Heart right ventricle (tissue), 16 donors: ENCODE results near the gene GRPEL2. TPM values are rescaled to one million over a fixed set of nuclear protein-coding genes. Genes with fewer than 3 reads are reported as not detected.

Experiments
- ATAC-seq, 8 donors: fragments of 200-7000 bp; cut with Tn5 transposase; one replicate each; pipeline ENCODE4 v1.9.1; 2020; ENCODE audit warnings: mild to moderate bottlenecking in 8 of 8, moderate library complexity in 8 of 8, moderate number of reproducible peaks in 1 of 8
- DNase-seq, 2 donors: peaks; one replicate each; pipeline ENCODE4 v3.0.0-alpha.2; 2020
- H3K27ac ChIP-seq, 10 donors: fragments of 200-600 bp; sonication (generic) in 2 of 10; one replicate each; pipeline versions ENCODE4 v1.5.0 to v1.8.0; 2020 to 2022; ENCODE audit warnings: mild to moderate bottlenecking in 3 of 10
- H3K27me3 ChIP-seq, 7 donors: fragments of 200-600 bp; one replicate each; pipeline ENCODE4 v1.8.0; 2021 to 2022; ENCODE audit warnings: mild to moderate bottlenecking in 2 of 7
- H3K36me3 ChIP-seq, 9 donors: fragments of 200-600 bp; sonication (generic) in 1 of 9; one replicate each; pipeline versions ENCODE4 v1.5.0 to v1.8.0; 2020 to 2022; ENCODE audit warnings: mild to moderate bottlenecking in 2 of 9
- H3K4me1 ChIP-seq, 9 donors: fragments of 200-600 bp; sonication (generic) in 1 of 9; one replicate each; pipeline versions ENCODE4 v1.5.0 to v1.8.0; 2020 to 2022; ENCODE audit warnings: mild to moderate bottlenecking in 4 of 9
- H3K4me3 ChIP-seq, 10 donors: fragments of 200-600 bp; sonication (generic) in 2 of 10; one replicate each; pipeline versions ENCODE4 v1.5.0 to v1.8.0; 2020 to 2022; ENCODE audit warnings: mild to moderate bottlenecking in 7 of 10, moderate library complexity in 2 of 10
- H3K9me3 ChIP-seq, 11 donors: fragments of 200-600 bp in 10 of 11; sonication (generic) in 2 of 11; one replicate each; pipeline versions ENCODE4 v1.5.0 to v1.8.0; 2013 to 2022; ENCODE audit warnings: mild to moderate bottlenecking in 2 of 11, control low read depth in 1 of 11, moderate library complexity in 1 of 11
- CTCF ChIP-seq, 9 donors: fragments of 200-600 bp; sonication (generic) in 2 of 9; IDR thresholded peaks; one replicate each; pipeline versions ENCODE4 v1.5.0 to v1.8.0; 2021 to 2022; ENCODE audit warnings: antibody characterized with exemption in 9 of 9, mild to moderate bottlenecking in 5 of 9, moderate library complexity in 1 of 9
- WGBS, 2 donors: extraction: QIAGEN DNeasy Blood & Tissue Kit; methylation state at CpG; one replicate each; pipeline ENCODE4 v1.1.7; 2013; ENCODE audit warnings: inconsistent platforms in 1 of 2; 5-methylcytosine and 5-hydroxymethylcytosine counted together
- intact Hi-C, 10 donors: fragments of 100-400 bp; cut with DNase I; formaldehyde crosslinking; loops; one replicate each; pipeline versions ENCODE4 v1.11.1 to v1.14.2; 2022
- polyA plus RNA-seq, 2 donors: library from polyadenylated mRNA; stranded (reverse); fragments of 200-250 nt; gene quantifications; one replicate each; pipeline ENCODE4 v1.2.3, GENCODE V29; 2013
- total RNA-seq, 10 donors: library from RNA; stranded (reverse); fragmentation: NEBNext Ultra II Directional in 3 of 10; extraction: Animal tissue kit (Norgen Biotek cat#: 25700) in 3 of 10; gene quantifications; one replicate each; pipeline versions ENCODE4 v1.2.1 to v1.2.4, GENCODE V29; 2021 to 2023
- donor health status: Arrhythmogenic right ventricular cardiomyopathy.
- donor health status: ischemic (EF 13 %, LVEDD 7.1; RV severe dilation, severe dysfunction).
- donor health status: healthy with polysubstance abuse.
- donor health status: DM: no; HTN: yes; CAD: no.
- donor health status: DM: no; HTN: no; CAD: no.
- donor health status: ischemic (EF 25% LVEDD 6.9; RV normal size, moderate dysfunction).
- donor health status: ischemic (EF 25% LVEDD 5.7; RV mildly dilated, moderate dysfunction).
- donor health status: healthy.
- donor health status: DM: yes; HTN: yes; CAD: no.
- donor health status: Ischemic cardiomyopathy.
- donor health status: ischemic (EF 35%, LVEDD 5.7; RV mildly dilated, moderate dysfunction).
- donor health status: nonischemic (EF 11% LVEDD 7.7; RV severe dilation, severe dysfunction).
- donor health status: DM: yes; HTN: yes; CAD: no.
- donor health status: PGD.
- donor health status: ischemic (EF 29% LVEDD 5.4; RV normal size, mild dysfunction).
- donor health status: nonischemic (EF 23%, LVEDD 6.1; RV moderate dilation, normal function).

The GRPEL2 gene
- total and polyA plus RNA-seq, 12 donors, result 4.8 to 13.4 (median 9.9) TPM

- no peaks in the 10 kb centered on the region for H3K27me3 ChIP-seq
- no peak for DNase-seq
- peaks cover 0 to 54% (median 20%) of the 10 kb centered on the region in 9 donors for H3K36me3 ChIP-seq
- 87 to 94% methylated on average over 1 of the region's 1 CpG for WGBS, 2 donors
- intact Hi-C loops, result loop anchor here in 2 of 10 donors (5.0 kb wide), 2 partner anchors 33 to 38 kb away; no protein-coding TSS in a partner anchor
- peaks cover 3 to 27% (median 22%) of the 10 kb centered on the region in 9 donors for H3K4me1 ChIP-seq
- no peak for TF ChIP-seq CTCF (IDR thresholded peaks at IDR 0.05)
- no peak overlapping the region for H3K4me3 ChIP-seq
- H3K27ac ChIP-seq, result no peak overlapping the region
- no peaks in the 10 kb centered on the region for H3K9me3 ChIP-seq
- no peak for ATAC-seq
Measured at GRCh38 chr5:149355688-149356087, 10.4 kb downstream of the GRPEL2 start.

- DNase-seq (no peak), ATAC-seq (no peak)
- Histone ChIP-seq H3K27me3 (no peaks in the 10 kb centered on the region), H3K4me3 (no peak overlapping the region), H3K4me1 (peaks cover 3 to 27% (median 22%) of the 10 kb centered on the region in 9 donors), H3K36me3 (peaks cover 0 to 47% (median 14%) of the 10 kb centered on the region in 9 donors), H3K27ac (no peak overlapping the region), H3K9me3 (no peaks in the 10 kb centered on the region)
- 93 to 96% methylated on average over 8 of the region's 8 CpGs for WGBS, 2 donors
- no peak for TF ChIP-seq CTCF (IDR thresholded peaks at IDR 0.05)
- intact Hi-C loops, result loop anchor here in 2 of 10 donors (5.0 kb wide), 2 partner anchors 34 to 39 kb away; no protein-coding TSS in a partner anchor
Measured at GRCh38 chr5:149356391-149356790, 11.1 kb downstream of the GRPEL2 start.

GRCh38 chr5:149357370-149358293 lies 12.3 kb downstream of the GRPEL2 start, which contains the start of gene PCYOX1L:
PCYOX1L (plus strand) TSS chr5:149358046; CDS start chr5:149358069, 23 bp downstream.
- 2% methylated on average over 47 to 58 of the region's 61 CpGs for WGBS, 2 donors
- TF ChIP-seq CTCF (IDR thresholded peaks at IDR 0.05), result no peak
- Histone ChIP-seq H3K9me3 (no peaks in the 10 kb centered on the region), H3K27ac (peak within 1 kb of the TSS in 9 of 10 donors; percentile 52 to 87 (median 73)), H3K4me1 (peaks cover 3 to 27% (median 12%) of the 10 kb centered on the region in 9 donors), H3K4me3 (peak within 1 kb of the TSS; percentile 72 to 90 (median 76)), H3K36me3 (peaks cover 0 to 34% (median 5%) of the 10 kb centered on the region in 9 donors), H3K27me3 (no peaks in the 10 kb centered on the region)
- ATAC-seq, result peak; percentile 98 to 100 (median 100)
- DNase-seq, result peak; percentile 96
- intact Hi-C loops, result loop anchor here in 2 of 10 donors (5.0 kb wide), 2 partner anchors 35 to 40 kb away; no protein-coding TSS in a partner anchor

GRCh38 chr5:149358294-149358651 lies 13.0 kb downstream of the GRPEL2 start:
- Histone ChIP-seq H3K4me3 (peak overlapping the region; percentile 72 to 90 (median 76)), H3K27ac (peak overlapping the region in 9 of 10 donors; percentile 52 to 87 (median 73)), H3K36me3 (peaks cover 0 to 28% (median 2%) of the 10 kb centered on the region in 9 donors), H3K9me3 (no peaks in the 10 kb centered on the region), H3K27me3 (no peaks in the 10 kb centered on the region), H3K4me1 (peaks cover 3 to 27% (median 12%) of the 10 kb centered on the region in 9 donors)
- peak; percentile 34 to 67 (median 54) for ATAC-seq
- intact Hi-C loops, result loop anchor here in 2 of 10 donors (5.0 kb wide), 2 partner anchors 36 to 41 kb away; no protein-coding TSS in a partner anchor
- DNase-seq, result peak; percentile 41 to 47
- TF ChIP-seq CTCF (IDR thresholded peaks at IDR 0.05), result no peak
- 0 to 1% methylated on average over 18 of the region's 18 CpGs for WGBS, 2 donors
